Islet of Langerhans (tissue), 1 donor: Measurements from ENCODE around the gene RBMS1.
"Not testable (repeated sequence)": the region's sequence is repeated elsewhere in the genome, so short reads cannot be mapped to it uniquely, and the experiment has no call there.

Experiments used
- FAIRE-seq: peaks from one replicate; lab custom pipeline; 2011; peaks lifted over from hg19 to GRCh38; lab: Jason Lieb, UNC

RBMS1 gene

DNA sequence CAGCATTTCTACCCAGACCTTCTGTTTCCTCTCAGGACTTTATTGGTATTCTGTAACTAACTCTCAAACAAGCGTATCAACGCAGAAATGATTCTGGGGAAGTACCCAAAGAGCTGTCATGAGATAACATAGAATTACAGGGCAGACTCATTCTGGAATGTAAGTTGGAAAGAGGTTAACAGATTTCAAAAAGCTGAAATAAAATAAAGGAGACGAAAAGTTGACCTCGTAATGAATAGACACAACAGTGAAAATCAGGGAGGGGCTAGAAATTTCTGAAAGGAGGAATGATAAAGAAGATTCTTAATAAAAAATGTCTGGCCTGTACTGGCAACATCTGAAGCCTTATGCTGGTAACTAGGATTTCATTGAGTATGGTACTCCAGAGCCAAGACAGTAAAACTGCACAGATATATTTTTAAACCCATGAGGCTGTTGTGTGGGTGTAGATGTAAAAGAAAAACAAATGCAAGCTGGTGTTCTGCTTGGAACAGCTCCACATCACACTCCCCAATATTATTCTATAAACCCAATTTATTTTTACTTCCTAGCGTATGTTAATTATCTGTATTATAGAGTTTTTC lies 23.9 kb downstream of the RBMS1 start:
- FAIRE-seq = no peak

DNA sequence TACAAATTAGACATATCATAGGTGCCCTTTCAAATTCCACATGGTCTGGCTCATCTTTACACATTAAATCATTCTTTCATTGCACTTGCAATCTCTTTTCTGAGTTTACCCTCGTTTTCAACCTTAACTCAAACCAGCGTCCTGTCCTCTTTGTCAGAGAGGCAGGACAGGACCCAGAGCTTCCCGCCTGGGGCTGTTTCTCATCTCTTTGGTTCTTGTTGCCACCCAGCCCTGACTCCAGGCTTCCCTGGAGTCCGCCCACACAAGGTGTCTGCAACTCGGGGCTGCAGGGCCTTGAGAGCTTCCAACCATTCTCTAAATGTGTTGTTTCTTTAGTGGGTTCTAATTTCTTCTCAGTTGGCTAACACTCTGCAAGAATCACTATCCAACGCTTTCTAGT lies 24.4 kb downstream of the RBMS1 start:
- no peak for FAIRE-seq

DNA sequence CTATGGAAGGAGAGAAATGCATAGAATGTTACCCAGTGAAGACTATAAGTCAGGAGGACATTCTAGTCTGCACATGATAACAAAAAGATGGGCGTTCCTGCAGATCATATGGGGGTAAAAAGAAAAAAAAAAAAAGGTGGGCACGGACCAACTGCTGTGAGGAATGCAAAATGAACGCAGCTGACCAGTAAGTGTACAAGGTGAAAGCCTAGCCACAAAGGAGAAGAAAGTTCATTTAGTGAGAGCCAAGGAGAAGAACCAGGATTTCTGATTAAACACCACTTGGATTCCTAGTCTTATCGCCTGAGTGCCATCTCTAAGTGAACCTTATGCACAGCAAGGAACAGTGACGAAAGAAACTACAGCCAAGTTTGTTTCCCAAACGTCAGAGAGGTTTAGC lies 26.5 kb downstream of the RBMS1 start:
- no peak for FAIRE-seq

DNA sequence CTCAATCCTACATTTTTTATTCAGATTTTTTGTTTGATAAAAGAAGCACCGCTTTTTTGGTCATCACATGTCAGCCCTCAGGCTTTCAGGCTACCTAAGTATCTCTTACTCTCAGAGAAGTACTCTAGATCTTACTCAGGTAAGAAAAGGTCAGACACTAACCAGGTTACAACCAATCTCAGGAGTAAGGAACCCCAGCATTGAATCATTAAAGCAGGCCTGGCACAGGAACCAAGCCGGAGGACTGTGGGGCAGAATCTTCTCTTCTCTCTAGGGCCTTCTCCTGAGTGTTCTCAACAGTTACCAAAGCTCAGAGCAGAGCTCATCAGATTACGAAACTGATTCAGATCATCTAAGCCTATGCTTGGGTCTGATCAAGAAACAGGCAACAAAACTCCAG lies 28.2 kb downstream of the RBMS1 start:
- no peak for FAIRE-seq

DNA sequence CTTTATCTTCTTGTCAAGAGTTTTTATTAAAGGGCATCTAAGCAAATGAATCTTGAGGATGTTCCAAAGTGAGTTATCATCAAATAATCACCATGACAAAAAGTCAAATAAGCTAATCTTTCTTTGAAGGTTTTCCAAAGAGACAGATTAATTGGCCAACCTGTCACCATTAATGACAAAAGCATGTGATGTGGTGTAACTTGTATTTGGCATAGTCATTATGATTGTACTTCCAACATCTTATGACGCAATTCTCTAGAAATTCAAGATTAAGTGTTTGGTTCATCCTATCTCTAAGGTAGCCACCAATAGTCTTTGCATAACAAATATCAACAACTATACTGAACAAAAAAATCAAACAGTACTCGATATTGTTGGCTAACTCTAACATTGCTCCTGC lies 28.6 kb downstream of the RBMS1 start:
- FAIRE-seq = no peak

DNA sequence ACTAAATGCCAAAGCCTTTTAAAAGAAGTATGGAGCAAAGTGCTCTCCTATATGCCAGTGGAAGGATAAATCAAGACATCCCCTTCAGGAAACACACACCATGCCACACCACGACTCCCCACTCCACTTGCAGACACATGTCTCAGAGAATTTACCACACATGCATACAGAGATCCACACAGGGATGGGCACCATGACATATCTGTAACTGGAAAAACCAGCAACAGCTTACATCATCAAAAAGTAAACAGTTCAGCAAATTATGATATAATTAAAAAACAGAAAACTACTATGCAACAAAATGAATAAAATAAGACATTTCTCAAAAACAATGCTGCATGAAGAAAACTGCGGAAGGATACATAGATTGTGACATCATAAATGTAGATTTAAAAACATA lies 29.6 kb downstream of the RBMS1 start:
- no peak for FAIRE-seq

DNA sequence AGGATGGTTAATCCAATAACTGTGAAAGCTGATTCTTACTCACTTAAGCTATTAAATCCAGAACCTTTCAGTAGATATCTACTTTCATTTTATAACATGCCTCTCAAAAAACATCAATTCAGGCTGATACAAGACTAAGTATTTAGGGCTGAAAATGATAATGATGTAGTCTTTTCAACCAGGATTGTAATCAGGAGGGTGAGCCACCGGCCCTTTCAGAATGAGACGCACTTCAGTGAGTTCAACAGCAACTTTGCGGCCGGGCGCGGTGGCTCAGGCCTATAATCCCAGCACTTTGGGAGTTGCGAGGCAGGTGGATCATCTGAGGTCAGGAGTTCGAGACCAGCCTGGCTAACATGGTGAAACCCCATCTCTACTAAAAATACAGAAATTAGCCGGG lies 30.4 kb downstream of the RBMS1 start:
- FAIRE-seq = no peak

DNA sequence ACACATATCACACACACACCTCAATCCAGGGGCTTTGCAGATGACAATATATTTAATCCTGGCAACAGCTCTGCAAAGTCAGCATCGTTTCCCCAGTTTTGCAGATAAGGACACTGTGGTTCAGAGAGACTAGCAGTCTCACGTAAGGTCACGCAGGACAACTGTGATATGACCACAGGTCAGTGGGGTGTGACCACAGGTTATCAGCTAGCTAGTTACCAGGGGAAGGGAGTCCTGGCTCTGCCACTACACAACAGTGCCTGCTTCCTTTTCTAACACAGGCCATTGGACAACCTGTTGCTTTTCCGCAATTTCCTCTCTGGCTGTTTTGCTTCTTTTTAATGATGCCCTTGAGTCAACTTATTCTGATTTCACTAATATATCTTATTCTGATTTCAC lies 33.3 kb downstream of the RBMS1 start:
- no peak for FAIRE-seq

DNA sequence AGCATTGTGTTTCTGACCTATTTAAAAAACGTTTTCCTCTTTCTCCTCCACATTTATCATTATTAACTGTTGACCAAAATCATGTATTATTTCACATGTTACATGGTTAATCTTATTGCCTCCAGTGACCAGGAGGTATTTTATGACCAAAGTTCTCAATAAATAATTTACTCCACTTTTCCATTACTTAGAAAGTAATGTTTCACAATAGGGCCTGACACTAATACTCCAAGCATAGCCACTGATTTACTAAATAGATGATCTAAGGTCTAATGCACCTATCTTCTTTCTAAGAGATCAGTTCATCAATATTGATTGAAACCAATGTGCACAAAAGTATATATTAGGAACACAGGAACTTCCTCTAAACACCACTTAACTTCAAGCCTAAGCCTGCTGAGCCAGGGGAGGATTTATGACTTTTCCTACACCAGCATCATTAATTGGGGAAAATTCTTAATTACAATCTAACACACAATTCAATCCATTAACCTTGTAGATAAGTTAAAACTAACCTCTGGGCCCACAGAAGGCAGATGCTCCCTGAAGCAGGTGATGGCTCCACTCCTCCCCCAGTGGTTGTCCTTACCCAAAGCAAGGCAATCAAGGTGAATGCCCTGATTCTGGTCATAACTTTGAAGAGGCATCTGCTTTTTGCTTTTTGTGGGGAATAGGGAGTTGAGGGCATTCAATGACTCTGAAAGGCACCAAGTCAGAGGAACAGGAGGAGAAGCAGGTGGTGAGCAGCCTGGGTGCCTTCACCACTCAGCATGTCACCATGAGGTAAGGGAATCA lies 33.9 kb downstream of the RBMS1 start:
- FAIRE-seq = no peak

DNA sequence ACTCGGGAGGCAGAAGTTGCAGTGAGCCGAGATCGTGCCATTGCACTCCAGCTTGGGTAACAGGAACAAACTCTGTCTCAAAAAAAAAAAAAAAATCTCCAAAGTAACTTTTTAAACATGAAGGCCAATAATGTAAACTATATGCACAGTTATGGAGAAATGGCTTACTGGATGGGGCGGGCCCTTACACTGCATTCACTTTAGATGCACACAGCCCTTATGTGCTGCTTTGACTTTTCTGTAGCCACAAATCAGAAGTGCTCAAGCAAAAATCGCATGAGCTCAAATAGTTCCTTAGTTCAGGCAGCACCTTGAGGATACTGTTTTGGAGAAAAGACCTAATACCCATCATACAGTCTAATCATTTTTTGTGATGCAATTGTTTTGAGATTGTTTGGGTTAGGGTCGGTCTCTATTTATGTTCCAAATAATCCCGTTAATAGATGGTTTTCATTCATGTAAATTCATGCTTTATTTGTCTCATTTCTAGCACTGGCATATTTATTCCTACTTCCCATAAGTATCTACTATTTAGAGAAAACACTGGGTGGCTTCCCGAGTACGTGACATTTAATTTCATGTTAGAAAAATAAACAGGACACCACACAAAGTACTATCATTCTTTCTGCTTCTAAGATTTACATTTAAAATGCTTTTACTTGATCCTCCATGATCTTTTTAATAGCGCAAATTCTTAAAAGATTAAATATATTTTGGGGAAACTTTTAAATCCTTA lies 34.7 kb downstream of the RBMS1 start:
- FAIRE-seq = no peak

DNA sequence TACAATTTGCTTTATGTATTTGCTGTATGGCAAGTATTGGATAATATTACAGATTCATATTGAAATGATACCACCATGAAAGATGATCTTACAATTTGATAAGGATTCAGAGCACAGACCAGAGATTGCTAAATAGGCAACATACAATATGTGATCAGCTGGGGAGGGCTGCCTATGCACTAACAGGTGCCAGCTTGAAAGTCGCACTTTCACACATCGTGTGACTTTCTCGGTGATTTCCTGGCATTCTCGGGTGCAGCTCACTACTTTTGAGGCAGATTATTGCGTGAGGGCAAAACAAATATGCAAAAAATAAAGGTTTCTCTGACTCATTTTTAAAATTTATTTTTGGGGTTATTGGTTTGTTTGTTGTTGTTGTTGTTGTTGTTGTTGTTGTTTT lies 36.0 kb downstream of the RBMS1 start:
- no peak for FAIRE-seq

DNA sequence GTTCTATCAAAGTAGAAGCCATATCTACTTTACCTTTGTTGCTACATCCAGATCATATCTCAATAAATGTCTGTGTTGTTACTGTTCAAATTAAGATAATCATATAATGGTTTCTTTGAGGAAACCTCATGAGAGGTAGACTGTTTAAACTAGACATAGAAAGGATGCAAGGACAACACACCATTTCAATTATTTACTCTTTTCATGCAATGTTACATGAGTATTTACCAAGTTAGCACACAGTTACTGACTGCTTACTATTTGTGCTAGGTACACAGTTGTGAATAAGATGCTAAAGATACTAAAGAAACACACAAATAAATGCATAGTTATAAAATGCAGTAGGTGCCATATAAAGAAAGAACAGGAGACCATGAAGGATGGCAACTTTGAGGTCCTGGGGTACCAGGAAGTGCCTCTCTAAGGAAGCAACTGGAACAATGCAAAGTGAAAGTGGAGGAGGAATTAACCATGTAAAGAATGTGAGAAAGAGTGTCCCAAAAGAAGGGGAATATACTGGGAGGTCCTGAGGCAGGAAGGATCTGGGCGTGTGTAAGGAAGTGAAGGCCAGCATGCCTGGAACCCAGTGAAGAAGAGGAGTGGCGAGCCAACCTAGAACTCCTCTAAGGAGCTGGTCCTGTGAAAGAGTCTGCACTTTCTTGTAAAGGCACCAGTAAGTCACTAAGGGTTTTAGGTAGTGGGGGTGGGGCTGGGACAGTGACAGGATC lies 39.4 kb downstream of the RBMS1 start:
- no peak for FAIRE-seq

DNA sequence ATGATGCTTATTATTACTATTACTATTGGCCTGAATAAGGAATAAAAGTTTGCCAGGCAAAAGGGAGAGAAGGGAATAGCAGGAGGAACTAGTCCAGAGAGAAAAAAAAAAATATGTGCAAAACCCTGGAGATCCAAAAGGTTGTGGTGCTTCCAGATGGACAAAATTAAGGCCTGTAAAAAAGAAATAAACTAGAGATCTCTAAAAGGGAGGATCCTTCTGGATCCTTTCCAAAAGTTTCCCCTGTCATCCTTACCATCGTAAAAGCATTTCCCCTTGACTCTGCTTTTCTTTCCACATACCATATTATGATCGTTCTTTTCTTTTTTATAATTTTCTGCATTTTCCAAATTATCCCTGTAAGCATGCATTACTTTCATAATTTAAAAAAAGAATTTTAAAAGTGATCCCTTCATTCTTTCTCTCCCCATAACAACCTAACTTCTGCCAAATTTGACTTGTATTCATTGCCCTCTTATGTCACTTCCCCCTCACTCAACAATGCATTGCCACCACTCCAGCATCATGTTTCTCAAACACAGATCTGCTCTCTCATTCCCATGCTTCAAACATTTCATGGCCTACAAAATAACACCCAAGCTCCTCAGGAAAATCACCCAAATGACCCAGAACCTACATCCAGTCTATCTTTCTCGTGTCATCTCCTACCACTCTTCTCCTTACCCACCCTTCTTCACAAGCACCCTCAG lies 40.3 kb downstream of the RBMS1 start:
- FAIRE-seq = no peak

DNA sequence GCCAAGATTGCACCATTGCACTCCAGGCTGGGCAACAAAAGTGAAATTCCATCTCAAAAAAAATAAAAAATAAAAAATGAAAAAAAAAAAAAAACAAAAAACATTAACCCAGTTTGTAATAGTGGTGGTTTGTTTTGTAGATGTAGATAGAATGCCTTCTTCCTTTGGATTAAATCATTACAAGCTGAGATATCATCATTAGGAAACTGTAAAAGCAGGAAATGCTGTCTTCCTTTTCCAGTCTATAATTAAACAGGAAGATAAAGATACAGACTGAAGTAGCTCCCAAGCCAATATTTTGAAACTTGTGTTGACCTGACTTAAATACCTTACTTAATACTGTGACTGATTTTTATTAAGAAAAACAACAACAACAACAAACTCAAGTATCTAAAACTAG lies 43.1 kb downstream of the RBMS1 start:
- FAIRE-seq = no peak

DNA sequence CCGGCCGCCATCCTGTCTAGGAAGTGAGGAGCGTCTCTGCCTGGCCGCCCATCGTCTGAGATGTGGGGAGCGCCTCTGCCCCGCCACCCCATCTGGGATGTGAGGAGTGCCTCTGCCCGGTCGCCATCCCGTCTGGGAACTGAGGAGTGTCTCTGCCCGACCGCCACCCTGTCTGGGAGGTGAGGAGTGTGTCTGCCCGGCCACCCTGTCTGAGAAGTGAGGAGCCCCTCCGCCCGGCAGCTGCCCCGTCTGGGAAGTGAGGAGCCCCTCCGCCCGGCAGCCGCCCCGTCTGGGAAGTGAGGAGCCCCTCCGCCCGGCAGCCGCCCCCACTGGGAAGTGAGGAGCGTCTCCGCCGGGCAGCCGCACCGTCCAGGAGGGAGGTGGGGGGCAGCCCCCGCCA lies 44.8 kb downstream of the RBMS1 start:
- not testable (repeated sequence) for FAIRE-seq

DNA sequence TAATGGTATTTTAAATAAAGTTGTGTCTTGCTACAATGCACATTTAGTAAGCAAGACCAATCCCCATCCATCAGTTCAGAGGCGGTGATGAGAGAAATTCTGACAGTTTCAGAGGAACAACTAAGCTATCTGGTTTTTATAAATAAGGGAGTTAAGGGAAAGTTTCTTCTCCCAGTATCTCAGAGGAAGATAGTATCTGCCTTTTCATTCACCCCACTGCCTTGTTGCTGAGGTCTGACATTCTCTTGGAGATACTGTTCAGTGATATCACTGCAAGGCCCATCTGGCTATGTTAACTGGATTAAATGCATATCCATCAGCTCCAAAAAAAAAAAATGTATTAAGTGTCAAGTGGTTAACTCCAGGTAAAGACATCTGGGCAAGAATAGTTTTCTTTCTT lies 47.9 kb downstream of the RBMS1 start:
- no peak for FAIRE-seq

DNA sequence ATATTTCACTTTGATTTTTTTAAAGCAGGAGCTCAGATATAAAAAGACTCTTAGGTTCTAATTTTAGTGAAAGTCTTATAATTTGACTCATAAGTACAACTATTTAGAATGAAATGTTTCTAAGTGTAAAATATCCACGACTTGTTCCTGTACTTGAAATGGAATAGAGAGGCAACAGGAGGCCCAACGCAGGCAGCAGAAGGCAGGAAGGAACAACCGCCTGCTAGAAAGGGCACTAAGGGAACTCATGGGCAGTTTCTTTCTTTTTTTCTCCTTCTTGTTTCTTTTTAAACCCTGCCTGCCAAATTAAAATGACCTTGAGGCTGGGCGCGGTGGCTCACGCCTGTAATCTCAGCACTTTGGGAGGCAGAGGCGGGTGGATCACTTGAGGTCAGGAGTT lies 51.0 kb downstream of the RBMS1 start:
- no peak for FAIRE-seq

DNA sequence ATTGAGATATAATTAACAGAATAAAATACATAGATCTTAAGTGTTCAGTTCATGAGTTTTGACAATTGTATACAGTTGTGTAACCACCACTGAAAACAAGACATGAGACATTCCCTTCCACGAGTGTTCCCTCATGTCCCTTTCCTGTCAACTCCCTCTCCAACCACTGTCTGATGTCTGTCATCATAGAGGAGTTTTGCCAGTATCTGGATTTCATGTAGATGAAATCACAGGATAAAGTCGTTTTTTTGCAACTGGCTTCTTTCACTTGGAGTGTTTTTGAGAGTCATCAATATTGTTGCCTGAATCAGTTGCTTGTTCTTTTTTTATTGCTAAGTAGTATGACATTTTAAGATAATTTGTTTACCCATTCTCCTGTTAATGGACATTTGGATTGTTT lies 52.7 kb downstream of the RBMS1 start:
- FAIRE-seq = no peak

DNA sequence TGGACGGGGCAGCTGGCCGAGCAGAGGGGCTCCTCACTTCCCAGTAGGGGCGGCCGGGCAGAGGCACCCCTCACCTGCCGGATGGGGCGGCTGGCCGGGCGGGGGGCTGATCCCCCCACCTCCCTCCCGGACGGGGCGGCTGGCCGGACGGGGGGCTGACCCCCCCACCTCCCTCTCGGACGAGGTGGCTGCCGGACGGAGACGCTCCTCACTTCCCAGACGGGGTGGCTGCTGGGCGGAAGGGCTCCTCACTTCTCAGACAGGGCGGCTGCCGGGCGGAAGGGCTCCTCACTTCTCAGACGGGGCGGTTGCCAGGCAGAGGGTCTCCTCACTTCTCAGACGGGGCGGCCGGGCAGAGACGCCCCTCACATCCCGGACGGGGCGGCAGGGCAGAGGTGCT lies 54.6 kb downstream of the RBMS1 start:
- FAIRE-seq = not testable (repeated sequence)

DNA sequence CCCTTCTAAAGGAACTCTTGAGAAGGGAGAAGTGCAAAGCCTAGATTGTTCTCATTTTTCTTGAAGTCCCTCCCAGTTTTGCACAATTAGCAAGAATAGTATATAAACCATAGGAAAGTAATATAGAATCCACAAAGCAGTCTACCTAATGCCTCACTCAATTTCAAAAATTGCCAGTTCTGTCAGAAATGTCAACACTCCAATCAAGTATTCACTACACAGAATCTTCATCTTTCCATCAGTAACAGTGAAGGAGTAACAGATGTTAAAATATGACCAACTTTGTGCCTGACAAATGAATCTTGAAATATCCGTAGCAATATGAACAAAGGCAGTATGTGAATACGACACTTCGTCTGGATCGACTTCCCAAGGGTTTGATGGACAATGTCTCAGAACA lies 56.3 kb downstream of the RBMS1 start:
- FAIRE-seq = no peak

DNA sequence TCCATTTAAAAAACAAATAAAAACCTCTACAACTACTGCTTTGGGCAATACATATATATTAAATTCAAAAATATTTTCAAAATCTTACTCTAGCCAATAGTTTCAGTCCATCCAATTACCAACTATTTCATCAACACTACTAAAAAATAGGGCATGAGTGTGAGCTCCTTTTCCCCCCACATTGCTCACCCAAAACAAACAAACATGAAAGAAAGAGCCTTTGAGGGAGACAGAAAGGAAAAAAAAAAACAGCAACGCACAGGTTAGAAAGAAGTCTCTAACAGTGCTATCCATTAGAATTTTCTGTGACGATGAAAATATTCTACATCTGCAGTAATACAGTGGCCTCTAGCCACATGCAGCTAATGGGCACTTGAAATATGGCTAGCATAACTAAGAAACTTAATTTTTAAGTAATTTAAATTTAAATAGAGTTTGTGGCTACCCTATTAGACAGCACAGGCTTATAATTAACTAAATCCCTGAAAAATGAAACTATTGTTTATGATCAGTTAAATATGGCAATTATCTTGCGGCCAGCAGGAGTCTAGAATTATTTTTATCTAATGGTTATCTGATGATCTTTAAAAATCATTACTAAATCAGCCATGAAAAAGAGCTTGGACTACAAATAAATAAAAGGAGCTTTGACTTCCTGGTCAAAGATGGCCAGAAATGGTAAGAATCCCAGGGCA lies 59.2 kb downstream of the RBMS1 start:
- no peak for FAIRE-seq
